AG09309 (cell line): ENCODE results near the gene STMND1.

ENCODE experiments used
- DNase-seq: peaks from one replicate; pipeline ENCODE4 v3.0.0-alpha.2; 2010; ENCODE audit warnings: low read depth
- H3K4me3 ChIP-seq: 2 replicates; pipeline ENCODE4 v1.5.1; 2011; ENCODE audit warnings: mild to moderate bottlenecking, low read depth, low read length, moderate library complexity; ENCODE audit not compliant: control insufficient read depth
- CTCF ChIP-seq: IDR thresholded peaks from 2 replicates; pipeline ENCODE4 v1.5.1; 2011; ENCODE audit warnings: mild to moderate bottlenecking, low read depth, low read length, inconsistent platforms; ENCODE audit not compliant: insufficient read depth, control insufficient read depth; ENCODE audit errors: missing control alignments

Gene STMND1

GRCh38 chr6:17178326-17178725 is 76.5 kb downstream of the STMND1 start:
- DNase-seq: no peak
- no peak for TF ChIP-seq CTCF
- H3K4me3 ChIP-seq: no peak overlapping the region

- DNase-seq: no peak
- no peak overlapping the region for H3K4me3 ChIP-seq
- no peak for TF ChIP-seq CTCF
These were observed 77.1 kb downstream of the STMND1 start for GRCh38 chr6:17178754-17179529.

- DNase-seq: no peak
- no peak for TF ChIP-seq CTCF
- no peak overlapping the region for H3K4me3 ChIP-seq
These were observed 77.8 kb downstream of the STMND1 start for GRCh38 chr6:17179530-17180073.
